Mucosa of descending colon (tissue), 3 donors: Measurements from ENCODE around the gene LRRN4. TPM values are rescaled to one million over a fixed set of nuclear protein-coding genes. Genes with fewer than 3 reads are reported as not detected.
"Not testable (repeated sequence)": the region's sequence is repeated elsewhere in the genome, so short reads cannot be mapped to it uniquely, and the experiment has no call there.

ENCODE experiments used
- ATAC-seq: fragments of 200-7000 bp; cut with Tn5 transposase; one replicate; pipeline ENCODE4 v1.9.1; 2020; ENCODE audit warnings: mild to moderate bottlenecking, moderate library complexity
- DNase-seq, 3 donors: peaks; one replicate each; pipeline ENCODE4 v3.0.0-alpha.2; 2020
- H3K36me3 ChIP-seq: fragments of 200-600 bp; one replicate; pipeline ENCODE4 v1.8.0; 2021; ENCODE audit warnings: low read depth, mild to moderate bottlenecking
- H3K4me1 ChIP-seq: fragments of 200-600 bp; one replicate; pipeline ENCODE4 v1.8.0; 2021; ENCODE audit warnings: low read depth, mild to moderate bottlenecking
- H3K4me3 ChIP-seq: fragments of 200-600 bp; one replicate; pipeline ENCODE4 v1.8.0; 2021; ENCODE audit warnings: mild to moderate bottlenecking
- H3K9me3 ChIP-seq: fragments of 200-600 bp; one replicate; pipeline ENCODE4 v1.8.0; 2021; ENCODE audit warnings: mild to moderate bottlenecking
- intact Hi-C, 2 donors: fragments of 100-400 bp; cut with DNase I in 1 of 2; cut with micrococcal nuclease in 1 of 2; formaldehyde crosslinking; loops; one replicate each; pipeline versions ENCODE4 v1.11.0 to v1.11.1; 2022; cut with DNase I, micrococcal nuclease
- total RNA-seq, 3 donors: library from RNA; stranded (reverse); fragmentation: NEBNext Ultra II Directional in 2 of 3; extraction: Animal tissue kit (Norgen Biotek cat#: 25700) in 2 of 3; gene quantifications; one replicate each; pipeline versions ENCODE4 v1.2.1 to v1.2.4, GENCODE V29; 2021 to 2023
- TF ChIP-seq, protein P1 (sequence below): fragments of 200-600 bp; IDR thresholded peaks from one replicate; pipeline ENCODE4 v1.8.0; 2022; ENCODE audit warnings: antibody characterized with exemption, mild to moderate bottlenecking
- donor health status: DM: no; HTN: no; CAD: no; lungs with moderate emphysema.
- donor health status: DM: no; HTN: no; CAD: no.
- donor health status: DM: no; HTN: yes; CAD: no.

Gene LRRN4
- total RNA-seq, 3 donors from 2014 or later, result not detected

DNA sequence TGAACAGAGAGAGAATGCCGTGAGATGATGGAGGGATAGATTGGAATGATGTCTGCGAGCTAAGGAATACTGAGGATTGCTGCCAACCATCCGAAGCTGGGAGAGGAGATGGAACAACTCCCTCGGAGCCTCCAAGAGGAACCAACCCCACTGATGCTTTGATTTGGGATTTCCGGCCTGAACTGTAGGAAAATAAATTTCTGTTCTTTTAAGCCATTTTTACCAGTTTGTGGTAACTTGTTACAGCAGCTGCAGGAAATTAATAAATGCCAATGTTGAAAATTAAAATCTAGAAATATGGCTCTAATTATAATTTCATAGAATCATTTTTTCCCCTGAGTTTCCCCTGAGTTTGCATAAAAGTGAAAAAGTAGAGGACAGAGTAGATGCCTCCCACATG lies 14.1 kb downstream of the LRRN4 start:
- DNase-seq (no peak), ATAC-seq (no peak)
- H3K4me3 ChIP-seq, result no peak overlapping the region
- no peaks in the 10 kb centered on the region for H3K9me3 ChIP-seq
- intact Hi-C loops, result no loop called here
- TF ChIP-seq, protein P1, sequence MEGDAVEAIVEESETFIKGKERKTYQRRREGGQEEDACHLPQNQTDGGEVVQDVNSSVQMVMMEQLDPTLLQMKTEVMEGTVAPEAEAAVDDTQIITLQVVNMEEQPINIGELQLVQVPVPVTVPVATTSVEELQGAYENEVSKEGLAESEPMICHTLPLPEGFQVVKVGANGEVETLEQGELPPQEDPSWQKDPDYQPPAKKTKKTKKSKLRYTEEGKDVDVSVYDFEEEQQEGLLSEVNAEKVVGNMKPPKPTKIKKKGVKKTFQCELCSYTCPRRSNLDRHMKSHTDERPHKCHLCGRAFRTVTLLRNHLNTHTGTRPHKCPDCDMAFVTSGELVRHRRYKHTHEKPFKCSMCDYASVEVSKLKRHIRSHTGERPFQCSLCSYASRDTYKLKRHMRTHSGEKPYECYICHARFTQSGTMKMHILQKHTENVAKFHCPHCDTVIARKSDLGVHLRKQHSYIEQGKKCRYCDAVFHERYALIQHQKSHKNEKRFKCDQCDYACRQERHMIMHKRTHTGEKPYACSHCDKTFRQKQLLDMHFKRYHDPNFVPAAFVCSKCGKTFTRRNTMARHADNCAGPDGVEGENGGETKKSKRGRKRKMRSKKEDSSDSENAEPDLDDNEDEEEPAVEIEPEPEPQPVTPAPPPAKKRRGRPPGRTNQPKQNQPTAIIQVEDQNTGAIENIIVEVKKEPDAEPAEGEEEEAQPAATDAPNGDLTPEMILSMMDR, result no peak
- H3K36me3 ChIP-seq, result peaks cover 4% of the 10 kb centered on the region
- no peaks in the 10 kb centered on the region for H3K4me1 ChIP-seq

DNA sequence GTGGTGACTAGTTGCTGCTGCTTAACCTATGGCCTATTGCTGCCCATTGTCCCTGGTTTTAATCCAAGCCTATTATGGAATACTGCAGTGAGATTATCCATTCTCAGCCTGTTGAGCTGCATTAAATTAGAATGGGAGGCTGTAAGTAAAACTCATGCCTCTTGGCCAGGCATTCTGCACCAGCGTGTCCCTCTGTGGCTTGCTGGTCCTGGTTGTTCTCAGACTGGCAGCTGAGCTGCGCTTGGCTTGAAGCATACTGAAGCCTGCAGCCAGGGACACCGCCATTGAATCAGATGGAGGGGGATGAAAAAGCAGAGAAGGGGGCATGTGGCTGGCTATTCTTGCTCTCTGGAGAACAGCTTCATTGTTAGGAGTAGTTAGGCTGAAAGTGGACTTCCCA lies 15.6 kb downstream of the LRRN4 start:
- Histone ChIP-seq H3K4me1 (no peaks in the 10 kb centered on the region), H3K4me3 (no peak overlapping the region), H3K9me3 (no peaks in the 10 kb centered on the region), H3K36me3 (peaks cover 4% of the 10 kb centered on the region)
- intact Hi-C loops, result no loop called here
- ATAC-seq (no peak), DNase-seq (no peak)
- TF ChIP-seq, protein P1, result no peak

DNA sequence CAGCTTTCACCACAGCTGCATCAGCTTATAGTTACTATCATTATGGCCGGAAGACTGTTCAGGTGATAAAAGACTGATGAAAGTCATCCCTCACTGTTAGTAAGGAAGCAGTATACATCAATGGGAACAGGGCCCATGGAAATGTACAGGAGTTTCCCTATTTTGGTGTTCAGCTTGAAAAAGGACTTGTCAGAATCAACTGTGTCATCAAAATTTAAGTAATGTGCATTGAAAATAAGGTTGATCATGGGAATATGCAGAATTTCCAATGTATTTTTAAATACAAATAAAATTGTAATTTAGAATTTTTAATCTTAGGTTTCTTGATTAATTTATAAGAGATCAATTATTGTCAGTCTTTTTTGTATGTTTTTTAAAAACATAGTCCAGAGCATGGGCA lies 16.8 kb downstream of the LRRN4 start:
- Histone ChIP-seq H3K9me3 (no peaks in the 10 kb centered on the region), H3K4me3 (no peak overlapping the region), H3K36me3 (peaks cover 4% of the 10 kb centered on the region), H3K4me1 (no peaks in the 10 kb centered on the region)
- intact Hi-C loops, result no loop called here
- TF ChIP-seq, protein P1, result no peak
- ATAC-seq, result no peak
- no peak for DNase-seq

DNA sequence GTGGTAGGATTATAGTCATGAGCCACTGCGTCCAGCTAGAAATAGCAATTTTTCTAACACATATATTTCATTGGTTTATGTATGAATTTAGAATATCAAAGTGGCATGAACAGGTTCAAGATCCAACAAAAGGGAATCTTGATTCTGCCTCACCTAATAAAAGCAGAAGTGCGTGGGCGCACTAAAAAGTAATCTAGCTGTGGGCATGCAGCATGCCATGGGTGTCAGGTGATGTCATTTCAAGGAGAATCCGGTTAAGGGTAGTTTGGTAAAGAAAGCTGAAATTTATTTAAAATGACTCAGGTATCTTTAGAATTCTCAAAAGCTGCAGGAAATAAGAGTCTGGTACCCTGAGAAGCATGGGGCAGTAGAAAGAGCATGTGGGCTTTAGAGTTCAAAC lies 17.6 kb downstream of the LRRN4 start:
- Histone ChIP-seq H3K36me3 (peaks cover 4% of the 10 kb centered on the region), H3K4me3 (no peak overlapping the region), H3K9me3 (no peaks in the 10 kb centered on the region), H3K4me1 (no peaks in the 10 kb centered on the region)
- TF ChIP-seq, protein P1, result no peak
- no peak for ATAC-seq
- intact Hi-C loops, result no loop called here
- DNase-seq, result no peak

DNA sequence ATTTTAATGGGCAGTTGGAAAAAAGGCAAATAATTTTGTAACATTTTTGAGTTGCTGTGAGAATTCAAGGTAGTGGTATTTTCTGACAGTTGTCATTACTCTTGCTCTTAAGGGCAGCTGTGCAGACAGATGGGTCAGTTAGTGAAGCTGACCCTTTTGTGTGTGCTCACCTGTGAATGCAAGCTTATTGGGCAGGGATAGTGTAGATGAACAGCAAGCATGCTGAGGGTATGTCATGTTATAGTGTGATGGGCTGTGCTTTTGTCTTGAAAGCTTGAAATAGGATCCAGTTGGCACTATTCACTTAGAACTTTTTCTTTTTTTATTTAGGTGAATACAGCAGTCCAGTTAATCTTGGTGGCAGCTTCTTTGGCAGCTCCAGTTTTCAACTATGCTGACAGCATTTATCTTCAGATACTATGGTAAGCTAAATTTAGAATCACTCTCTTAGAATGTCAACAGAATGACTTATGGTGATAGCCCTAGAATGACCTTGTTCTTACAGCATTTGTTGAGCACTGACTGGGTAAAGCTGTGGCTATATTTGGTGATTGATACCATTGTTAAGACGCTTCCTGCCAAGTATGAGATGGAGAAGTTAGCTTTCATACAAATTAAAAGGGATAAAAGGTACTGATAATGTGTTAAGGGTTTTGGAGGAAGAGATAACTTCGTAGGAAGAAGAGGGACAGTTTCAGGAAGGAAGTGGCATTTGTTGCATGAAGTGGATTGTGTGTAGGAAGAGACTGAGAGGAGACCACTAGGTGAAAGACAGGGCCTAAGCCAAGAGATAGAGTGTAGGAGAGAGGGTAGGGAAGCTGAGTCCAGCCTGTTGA lies 19.5 kb downstream of the LRRN4 start:
- Histone ChIP-seq H3K36me3 (peaks cover 4% of the 10 kb centered on the region), H3K4me3 (no peak overlapping the region), H3K4me1 (no peaks in the 10 kb centered on the region), H3K9me3 (no peaks in the 10 kb centered on the region)
- DNase-seq (no peak), ATAC-seq (no peak)
- TF ChIP-seq, protein P1, result no peak
- intact Hi-C loops, result no loop called here

DNA sequence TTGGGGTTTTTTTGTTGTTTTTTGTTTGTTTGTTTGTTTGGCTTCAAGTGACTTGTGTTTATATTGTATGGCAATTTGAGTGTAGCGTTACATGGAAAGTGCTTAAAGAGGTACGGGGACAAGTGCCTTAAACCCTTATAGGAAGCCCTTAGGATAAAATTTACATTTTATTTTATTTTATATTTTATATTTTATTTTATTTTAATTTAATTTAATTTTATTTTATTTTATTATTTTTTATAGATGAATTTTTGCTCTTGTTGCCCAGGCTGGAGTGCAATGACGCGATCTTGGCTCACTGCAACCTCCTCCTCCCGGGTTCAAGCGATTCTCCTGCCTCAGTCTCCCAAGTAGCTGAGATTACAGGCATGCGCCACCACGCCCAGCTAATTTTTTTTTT lies 21.0 kb downstream of the LRRN4 start:
- DNase-seq, H3K4me3 ChIP-seq, H3K4me1 ChIP-seq, H3K36me3 ChIP-seq, ATAC-seq, intact Hi-C loops, H3K9me3 ChIP-seq: not testable (repeated sequence)
